Hematopoietic multipotent progenitor cell treated with erythropoietin and hydrocortisone succinate and interleukin-3 and kit ligand, for 15 days (in vitro differentiated cells): Measurements from ENCODE around the gene NR2F1.
A peak's percentile ranks its signal among the peaks of the same experiment; 100 is the strongest.
"Not testable (repeated sequence)": the region's sequence is repeated elsewhere in the genome, so short reads cannot be mapped to it uniquely, and the experiment has no call there.

Experiments
- DNase-seq: peaks from one replicate; pipeline ENCODE4 v3.0.0-alpha.2; 2015; ENCODE audit warnings: low spot score

Gene NR2F1

GRCh38 chr5:93582677-93583438 is at the start of gene NR2F1:
Gene NR2F1 (plus strand): TSS chr5:93583222. CDS start chr5:93585024, 1,802 bp downstream.
- DNase-seq = peak; percentile 79

GRCh38 chr5:93545872-93546271 is 37.1 kb upstream of the NR2F1 start:
- DNase-seq = no peak

GRCh38 chr5:93549594-93549993 is 33.4 kb upstream of the NR2F1 start:
- DNase-seq = not testable (repeated sequence)

GRCh38 chr5:93557021-93557604 is 25.9 kb upstream of the NR2F1 start:
- no peak for DNase-seq

- DNase-seq = no peak
These were observed 16.9 kb upstream of the NR2F1 start for GRCh38 chr5:93566091-93566490.

GRCh38 chr5:93567424-93567823 is 15.6 kb upstream of the NR2F1 start:
- DNase-seq = no peak

- DNase-seq = no peak
These were observed 13.5 kb upstream of the NR2F1 start for GRCh38 chr5:93569300-93570160.

- DNase-seq = no peak
These were observed 12.5 kb upstream of the NR2F1 start for GRCh38 chr5:93570294-93571113.

GRCh38 chr5:93571114-93571949 is 11.7 kb upstream of the NR2F1 start:
- DNase-seq = no peak

GRCh38 chr5:93572101-93572607 is 10.9 kb upstream of the NR2F1 start:
- DNase-seq = no peak

- DNase-seq = no peak
These were observed 10.2 kb upstream of the NR2F1 start for GRCh38 chr5:93572608-93573353.

- DNase-seq = no peak
These were observed 9.4 kb upstream of the NR2F1 start for GRCh38 chr5:93573354-93574351.

- no peak for DNase-seq
These were observed 8.3 kb upstream of the NR2F1 start for GRCh38 chr5:93574491-93575305.

GRCh38 chr5:93575461-93576414 is 7.3 kb upstream of the NR2F1 start:
- DNase-seq = no peak

GRCh38 chr5:93576994-93577853 is 5.8 kb upstream of the NR2F1 start:
- DNase-seq = no peak
